HG02623 (cell line): Measurements from ENCODE around the gene PLIN5.

Source experiments
- ATAC-seq: cut with Tn5 transposase; IDR thresholded peaks from one replicate; pipeline ENCODE4 v1.9.1; 2021; ENCODE audit warnings: moderate library complexity; ENCODE audit not compliant: unreplicated experiment

Gene PLIN5

GRCh38 chr19:4493104-4493928, 41.7 kb downstream of the PLIN5 start:
- no peak for ATAC-seq

- ATAC-seq: no peak
Observed at GRCh38 chr19:4492337-4493103, 42.5 kb downstream of the PLIN5 start.

GRCh38 chr19:4491446-4491845, 43.6 kb downstream of the PLIN5 start:
- no peak for ATAC-seq

GRCh38 chr19:4488496-4488895, 46.5 kb downstream of the PLIN5 start:
- no peak for ATAC-seq

- ATAC-seq: no peak
Observed at GRCh38 chr19:4487572-4487971, 47.5 kb downstream of the PLIN5 start.

- no peak for ATAC-seq
Observed at GRCh38 chr19:4483385-4483784, 51.6 kb downstream of the PLIN5 start.

GRCh38 chr19:4482721-4483364, 52.2 kb downstream of the PLIN5 start:
- no peak for ATAC-seq

GRCh38 chr19:4477034-4477801, 57.8 kb downstream of the PLIN5 start:
- no peak for ATAC-seq

- no peak for ATAC-seq
Observed at GRCh38 chr19:4474514-4475022, 60.5 kb downstream of the PLIN5 start.

GRCh38 chr19:4473763-4474513, 61.1 kb downstream of the PLIN5 start:
- ATAC-seq: no peak

GRCh38 chr19:4473011-4473762, 61.8 kb downstream of the PLIN5 start:
- ATAC-seq: no peak
